HFFc6 (cell line): Measurements from ENCODE around the gene XXYLT1. TPM values are rescaled to one million over a fixed set of nuclear protein-coding genes. Genes with fewer than 3 reads are reported as not detected.

Source experiments
- DNase-seq: peaks from one replicate; pipeline ENCODE4 v3.0.0-alpha.2; 2018
- H3K27ac Mint-ChIP-seq: 2 replicates; pipeline ENCODE4 v1.8.0; 2020; ENCODE audit warnings: mild to moderate bottlenecking, mixed read lengths
- H3K27me3 Mint-ChIP-seq: 2 replicates; pipeline ENCODE4 v1.8.0; 2021; ENCODE audit warnings: mild to moderate bottlenecking, moderate library complexity, mixed read lengths; ENCODE audit not compliant: insufficient read depth
- H3K36me3 Mint-ChIP-seq: 2 replicates; pipeline ENCODE4 v1.8.0; 2021; ENCODE audit warnings: low read depth, mixed read lengths
- H3K4me1 Mint-ChIP-seq: 2 replicates; pipeline ENCODE4 v1.8.0; 2020; ENCODE audit warnings: low read depth, mixed read lengths
- H3K4me3 Mint-ChIP-seq: 2 replicates; pipeline ENCODE4 v1.8.0; 2020; ENCODE audit warnings: mild to moderate bottlenecking, moderate library complexity, mixed read lengths
- H3K9me3 Mint-ChIP-seq: 2 replicates; pipeline ENCODE4 v1.8.0; 2020; ENCODE audit warnings: mild to moderate bottlenecking, mixed read lengths
- total RNA-seq, 6 experiments: library from RNA; stranded (reverse); fragmentation: NEBNext Ultra II Directional; extraction: Animal tissue kit (Norgen Biotek cat#: 25700); gene quantifications; 2 replicates in 1 of 6; 3 replicates in 5 of 6; pipeline ENCODE4 v1.2.3, GENCODE V29; 2021
- TF ChIP-seq, protein P1 (sequence below): fragments of 200-600 bp; sonication (generic); IDR thresholded peaks from 2 replicates; pipeline ENCODE4 v1.5.0; 2021; ENCODE audit warnings: antibody characterized with exemption, mild to moderate bottlenecking

XXYLT1 gene
- total RNA-seq, 6 experiments from 2014 or later = 16.9 to 24.2 (median 18.3) TPM

DNA sequence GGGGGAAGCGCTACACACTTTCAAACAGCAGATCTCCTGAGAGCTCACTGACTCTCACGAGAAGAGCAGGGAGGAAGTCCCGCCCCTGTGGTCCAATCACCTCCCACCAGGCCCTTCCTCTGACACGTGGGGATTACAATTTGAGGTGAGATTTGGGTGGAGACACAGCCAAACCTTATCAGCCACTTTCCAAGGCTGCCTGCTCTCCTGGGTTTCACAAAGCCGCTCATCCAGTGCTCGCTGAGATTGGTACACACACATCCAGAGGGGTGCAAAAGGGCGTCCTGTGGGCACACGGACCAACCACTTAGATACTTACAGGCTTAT lies 23.1 kb downstream of the XXYLT1 start:
- Mint-ChIP-seq H3K36me3 (peaks cover 11% of the 10 kb centered on the region), H3K27me3 (no peaks in the 10 kb centered on the region; the same call in 1 of the 2 replicates)
- TF ChIP-seq, protein P1, sequence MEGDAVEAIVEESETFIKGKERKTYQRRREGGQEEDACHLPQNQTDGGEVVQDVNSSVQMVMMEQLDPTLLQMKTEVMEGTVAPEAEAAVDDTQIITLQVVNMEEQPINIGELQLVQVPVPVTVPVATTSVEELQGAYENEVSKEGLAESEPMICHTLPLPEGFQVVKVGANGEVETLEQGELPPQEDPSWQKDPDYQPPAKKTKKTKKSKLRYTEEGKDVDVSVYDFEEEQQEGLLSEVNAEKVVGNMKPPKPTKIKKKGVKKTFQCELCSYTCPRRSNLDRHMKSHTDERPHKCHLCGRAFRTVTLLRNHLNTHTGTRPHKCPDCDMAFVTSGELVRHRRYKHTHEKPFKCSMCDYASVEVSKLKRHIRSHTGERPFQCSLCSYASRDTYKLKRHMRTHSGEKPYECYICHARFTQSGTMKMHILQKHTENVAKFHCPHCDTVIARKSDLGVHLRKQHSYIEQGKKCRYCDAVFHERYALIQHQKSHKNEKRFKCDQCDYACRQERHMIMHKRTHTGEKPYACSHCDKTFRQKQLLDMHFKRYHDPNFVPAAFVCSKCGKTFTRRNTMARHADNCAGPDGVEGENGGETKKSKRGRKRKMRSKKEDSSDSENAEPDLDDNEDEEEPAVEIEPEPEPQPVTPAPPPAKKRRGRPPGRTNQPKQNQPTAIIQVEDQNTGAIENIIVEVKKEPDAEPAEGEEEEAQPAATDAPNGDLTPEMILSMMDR = no peak

DNA sequence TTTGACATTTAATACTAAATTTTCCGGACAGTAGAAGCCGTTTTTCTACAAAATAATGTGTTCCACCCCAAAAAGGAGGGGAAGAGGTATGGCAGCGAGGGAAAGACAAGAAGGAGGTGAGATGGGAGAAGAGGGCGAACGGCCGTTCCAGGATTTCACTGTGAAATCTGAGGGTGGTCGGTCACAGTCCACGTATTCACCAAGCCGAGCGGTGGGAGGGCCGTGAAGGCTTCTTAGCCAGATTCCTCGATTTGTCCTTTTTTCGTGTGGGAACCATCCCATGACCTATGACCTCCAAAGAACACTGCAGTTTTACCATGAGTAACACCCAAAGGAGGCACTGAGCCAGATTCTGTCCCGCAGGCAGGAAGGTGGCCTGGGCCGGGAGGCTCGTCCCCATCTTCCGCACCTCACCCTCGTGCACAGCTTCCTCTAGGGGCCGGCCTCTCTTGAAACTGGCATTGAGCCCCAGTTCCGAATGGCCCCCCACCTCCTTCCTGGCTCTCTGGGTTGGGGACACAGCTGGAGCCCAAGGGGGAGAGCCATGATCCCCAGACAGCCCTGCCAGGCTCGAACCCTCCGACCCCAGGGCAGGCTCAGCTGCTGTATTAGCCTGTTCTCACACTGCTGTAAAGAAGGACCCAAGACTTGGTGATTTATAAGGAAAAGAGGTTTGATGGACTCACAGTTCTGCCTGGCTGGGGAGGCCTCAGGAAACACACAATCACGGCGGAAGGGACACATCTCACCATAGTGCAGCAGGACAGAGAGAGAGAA lies 23.7 kb downstream of the XXYLT1 start:
- no peak overlapping the region for H3K27ac Mint-ChIP-seq
- no peaks in the 10 kb centered on the region for H3K9me3 Mint-ChIP-seq
- no peaks in the 10 kb centered on the region; the same call in 1 of the 2 replicates for H3K27me3 Mint-ChIP-seq
- H3K4me3 Mint-ChIP-seq = no peak overlapping the region
- H3K4me1 Mint-ChIP-seq = peaks cover 13% of the 10 kb centered on the region
- peaks cover 11% of the 10 kb centered on the region for H3K36me3 Mint-ChIP-seq
- DNase-seq = no peak
- TF ChIP-seq, protein P1 = no peak

More for the DNA sequence above, 23.1 kb downstream of the XXYLT1 start:
- Mint-ChIP-seq H3K4me1 (peaks cover 18% of the 10 kb centered on the region), H3K9me3 (no peaks in the 10 kb centered on the region), H3K4me3 (no peak overlapping the region), H3K27ac (no peak overlapping the region)
- no peak for DNase-seq

DNA sequence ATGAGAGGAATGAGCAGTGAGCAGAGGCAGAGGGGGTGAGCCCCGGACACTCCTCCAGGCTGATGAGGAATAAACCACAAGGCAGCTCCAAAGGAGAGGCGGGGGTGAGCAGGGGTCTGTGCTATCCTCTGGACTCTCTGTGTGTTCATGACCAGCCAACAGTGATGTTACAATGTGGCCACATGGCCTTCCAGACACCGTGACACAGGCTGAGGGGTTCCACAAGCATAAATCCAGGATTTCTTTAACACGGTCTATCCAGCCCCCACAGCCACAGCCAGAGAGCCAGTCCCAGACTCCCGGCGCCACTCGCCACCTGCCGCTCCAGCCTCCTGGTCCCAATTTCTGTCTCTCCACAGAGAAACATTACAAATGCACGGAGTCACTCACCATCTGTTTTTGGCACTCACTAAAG lies 24.4 kb downstream of the XXYLT1 start:
- Mint-ChIP-seq H3K9me3 (no peaks in the 10 kb centered on the region), H3K27ac (no peak overlapping the region), H3K4me1 (peaks cover 6% of the 10 kb centered on the region; the same call in 1 of the 2 replicates), H3K27me3 (no peaks in the 10 kb centered on the region; the same call in 1 of the 2 replicates), H3K36me3 (peaks cover 11% of the 10 kb centered on the region), H3K4me3 (no peak overlapping the region)
- TF ChIP-seq, protein P1 = no peak
- DNase-seq = no peak

DNA sequence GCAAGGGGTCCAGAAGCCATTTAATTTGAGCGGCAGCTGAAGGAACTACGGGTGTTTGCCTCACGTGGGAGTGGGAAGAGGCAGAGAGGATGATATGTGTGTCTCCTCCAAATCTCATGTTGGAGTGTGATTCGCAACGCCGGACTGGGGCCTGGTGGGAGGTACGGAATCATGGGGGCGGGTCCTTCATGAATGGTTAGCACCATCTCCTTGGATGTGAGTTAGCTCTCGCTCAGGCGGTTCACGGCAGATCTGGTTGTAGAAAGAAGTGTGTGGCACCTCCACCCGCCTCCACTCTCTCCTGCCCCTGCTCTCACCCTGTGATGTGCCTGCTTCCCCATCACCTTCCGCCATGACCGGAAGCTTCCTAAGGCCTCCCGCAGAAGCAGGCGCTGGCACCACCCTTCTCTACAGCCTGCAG lies 25.4 kb downstream of the XXYLT1 start:
- no peak overlapping the region for H3K27ac Mint-ChIP-seq
- H3K9me3 Mint-ChIP-seq = no peaks in the 10 kb centered on the region
- no peak for DNase-seq
- no peaks in the 10 kb centered on the region; the same call in 1 of the 2 replicates for H3K27me3 Mint-ChIP-seq
- peaks cover 11% of the 10 kb centered on the region for H3K36me3 Mint-ChIP-seq
- H3K4me3 Mint-ChIP-seq = no peak overlapping the region
- H3K4me1 Mint-ChIP-seq = peaks cover 3% of the 10 kb centered on the region; the same call in 1 of the 2 replicates
- TF ChIP-seq, protein P1 = no peak

DNA sequence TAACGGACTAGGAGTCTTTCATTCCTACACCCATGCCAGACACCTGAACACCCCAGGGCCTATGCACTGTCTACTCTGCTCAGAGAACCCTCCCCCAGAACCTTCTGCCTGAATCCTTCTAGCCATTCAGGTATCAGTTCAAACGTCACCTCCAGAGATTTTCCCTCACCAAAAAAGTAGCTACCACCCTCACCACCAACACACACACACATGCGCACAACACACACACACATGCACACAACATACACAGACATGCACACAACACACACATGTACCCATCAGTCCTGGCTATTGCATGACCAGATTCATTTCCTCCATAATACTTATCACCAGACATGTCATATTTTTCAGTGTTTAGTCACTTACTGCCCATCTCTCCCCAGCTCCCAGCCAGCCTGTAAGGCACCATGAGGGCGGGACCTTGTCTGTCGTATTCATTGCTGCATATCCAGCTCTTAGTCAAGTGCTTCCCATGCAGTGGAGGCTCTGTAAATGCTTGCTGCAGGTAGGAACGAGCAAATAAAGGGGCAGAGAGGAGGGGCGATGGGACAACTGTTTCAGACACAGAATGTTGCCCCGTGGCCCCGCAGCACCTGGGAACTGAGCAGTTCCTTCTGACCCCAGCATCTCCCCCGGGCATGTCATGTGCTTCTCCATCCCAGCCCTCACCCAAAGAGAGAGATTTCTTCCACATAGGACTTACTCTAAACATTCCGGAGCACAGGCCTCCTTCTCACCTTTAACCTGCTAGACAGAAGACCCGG lies 29.2 kb downstream of the XXYLT1 start:
- H3K4me1 Mint-ChIP-seq = no peaks in the 10 kb centered on the region
- no peak overlapping the region for H3K4me3 Mint-ChIP-seq
- no peak for DNase-seq
- no peak overlapping the region for H3K27ac Mint-ChIP-seq
- H3K9me3 Mint-ChIP-seq = no peaks in the 10 kb centered on the region
- H3K36me3 Mint-ChIP-seq = peaks cover 11% of the 10 kb centered on the region
- TF ChIP-seq, protein P1 = no peak
- no peaks in the 10 kb centered on the region; the same call in 1 of the 2 replicates for H3K27me3 Mint-ChIP-seq
